Measurements from ENCODE around the gene SMAD7. TPM values are rescaled to one million over a fixed set of nuclear protein-coding genes. Genes with fewer than 3 reads are reported as not detected.

The SMAD7 gene
- polyA plus RNA-seq, 3 donors = 1.4 to 9.4 (median 1.5) TPM

DNA sequence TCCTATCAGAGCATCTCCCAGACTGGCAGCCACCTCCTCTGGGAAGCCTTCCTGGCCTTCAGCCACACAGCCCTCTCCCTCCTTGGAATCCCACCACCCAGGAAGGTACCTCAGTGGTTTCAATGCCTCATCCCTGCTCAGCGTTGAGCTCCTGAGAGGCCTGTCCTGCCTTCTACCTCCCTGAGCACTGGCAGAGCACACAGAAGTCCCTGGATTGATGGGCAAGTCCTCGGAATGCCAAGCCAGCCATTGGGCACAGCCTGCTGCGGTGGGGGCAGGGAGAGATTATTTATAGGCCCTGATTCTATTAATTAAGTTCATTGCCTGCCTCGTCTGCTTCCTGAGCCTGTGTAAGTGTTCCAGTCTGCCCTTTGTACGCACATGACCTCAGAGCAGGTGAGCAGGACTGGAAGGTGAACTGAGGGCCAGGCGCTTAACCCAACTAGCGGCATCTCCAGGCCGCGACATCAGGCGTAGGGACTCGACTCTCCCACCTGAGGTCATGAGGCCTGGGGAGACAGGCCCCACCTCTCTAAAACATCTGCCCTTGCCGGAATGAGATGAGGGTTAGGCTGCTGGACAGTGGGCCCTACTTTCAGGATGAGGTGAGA is 63.4 kb downstream of the SMAD7 start:
- Mint-ChIP-seq H3K27ac (peak overlapping the region in 1 of 7 donors; percentile 42), H3K4me1 (peaks cover 11% of the 10 kb centered on the region), H3K27me3 (ENCODE audit: low read depth in 3 of 3) (peaks cover 0 to 2% (median 2%) of the 10 kb centered on the region in 3 donors), H3K4me3 (no peak overlapping the region), H3K36me3 (no peaks in the 10 kb centered on the region), H3K9me3 (peaks cover 0 to 3% (median 0%) of the 10 kb centered on the region in 7 donors)
- Histone ChIP-seq H2AFZ (ENCODE audit: insufficient read depth, low read depth, low read length, poor library complexity, severe bottlenecking) (no peak overlapping the region), H3K4me3 (replicated peaks in 1 of 3; ENCODE audit: low read depth in 2 of 3, low read length in 3 of 3) (no peak overlapping the region), H3K9me3 (replicated peaks in 1 of 2; ENCODE audit: control insufficient read depth in 1 of 2, insufficient read depth in 1 of 2, low read length in 2 of 2) (no peaks in the 10 kb centered on the region), H3K4me1 (ENCODE audit: control insufficient read depth in 1 of 2, insufficient read depth in 2 of 2, low read length in 2 of 2) (peaks cover 4 to 6% of the 10 kb centered on the region in 2 donors), H3K9ac (ENCODE audit: insufficient read depth, low read length, poor library complexity, severe bottlenecking) (no peak overlapping the region), H3K27me3 (ENCODE audit: control insufficient read depth in 2 of 2, insufficient read depth in 2 of 2, low read length in 2 of 2) (no peaks in the 10 kb centered on the region), H4K20me1 (ENCODE audit: insufficient read depth, low read length) (no peaks in the 10 kb centered on the region), H3K36me3 (replicated peaks in 1 of 2; ENCODE audit: control insufficient read depth in 1 of 2, insufficient read depth in 2 of 2, low read length in 2 of 2) (no peaks in the 10 kb centered on the region), H3K4me2 (replicated peaks; ENCODE audit: extremely low read depth, low read length, poor library complexity, severe bottlenecking) (no peak overlapping the region), H3K79me2 (ENCODE audit: insufficient read depth, low read length) (no peaks in the 10 kb centered on the region), H3K27ac (ENCODE audit: low read depth in 1 of 2, low read length in 2 of 2) (no peak overlapping the region)
- intact Hi-C loops (cut with micrococcal nuclease) = no loop called here
- DNase-seq = no peak
- WGBS (ENCODE audit: insufficient coverage) = 94% methylated on average over 7 of the region's 12 CpGs
- TF ChIP-seq, protein P1, sequence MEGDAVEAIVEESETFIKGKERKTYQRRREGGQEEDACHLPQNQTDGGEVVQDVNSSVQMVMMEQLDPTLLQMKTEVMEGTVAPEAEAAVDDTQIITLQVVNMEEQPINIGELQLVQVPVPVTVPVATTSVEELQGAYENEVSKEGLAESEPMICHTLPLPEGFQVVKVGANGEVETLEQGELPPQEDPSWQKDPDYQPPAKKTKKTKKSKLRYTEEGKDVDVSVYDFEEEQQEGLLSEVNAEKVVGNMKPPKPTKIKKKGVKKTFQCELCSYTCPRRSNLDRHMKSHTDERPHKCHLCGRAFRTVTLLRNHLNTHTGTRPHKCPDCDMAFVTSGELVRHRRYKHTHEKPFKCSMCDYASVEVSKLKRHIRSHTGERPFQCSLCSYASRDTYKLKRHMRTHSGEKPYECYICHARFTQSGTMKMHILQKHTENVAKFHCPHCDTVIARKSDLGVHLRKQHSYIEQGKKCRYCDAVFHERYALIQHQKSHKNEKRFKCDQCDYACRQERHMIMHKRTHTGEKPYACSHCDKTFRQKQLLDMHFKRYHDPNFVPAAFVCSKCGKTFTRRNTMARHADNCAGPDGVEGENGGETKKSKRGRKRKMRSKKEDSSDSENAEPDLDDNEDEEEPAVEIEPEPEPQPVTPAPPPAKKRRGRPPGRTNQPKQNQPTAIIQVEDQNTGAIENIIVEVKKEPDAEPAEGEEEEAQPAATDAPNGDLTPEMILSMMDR (IDR thresholded peaks at IDR 0.05) = no peak

DNA sequence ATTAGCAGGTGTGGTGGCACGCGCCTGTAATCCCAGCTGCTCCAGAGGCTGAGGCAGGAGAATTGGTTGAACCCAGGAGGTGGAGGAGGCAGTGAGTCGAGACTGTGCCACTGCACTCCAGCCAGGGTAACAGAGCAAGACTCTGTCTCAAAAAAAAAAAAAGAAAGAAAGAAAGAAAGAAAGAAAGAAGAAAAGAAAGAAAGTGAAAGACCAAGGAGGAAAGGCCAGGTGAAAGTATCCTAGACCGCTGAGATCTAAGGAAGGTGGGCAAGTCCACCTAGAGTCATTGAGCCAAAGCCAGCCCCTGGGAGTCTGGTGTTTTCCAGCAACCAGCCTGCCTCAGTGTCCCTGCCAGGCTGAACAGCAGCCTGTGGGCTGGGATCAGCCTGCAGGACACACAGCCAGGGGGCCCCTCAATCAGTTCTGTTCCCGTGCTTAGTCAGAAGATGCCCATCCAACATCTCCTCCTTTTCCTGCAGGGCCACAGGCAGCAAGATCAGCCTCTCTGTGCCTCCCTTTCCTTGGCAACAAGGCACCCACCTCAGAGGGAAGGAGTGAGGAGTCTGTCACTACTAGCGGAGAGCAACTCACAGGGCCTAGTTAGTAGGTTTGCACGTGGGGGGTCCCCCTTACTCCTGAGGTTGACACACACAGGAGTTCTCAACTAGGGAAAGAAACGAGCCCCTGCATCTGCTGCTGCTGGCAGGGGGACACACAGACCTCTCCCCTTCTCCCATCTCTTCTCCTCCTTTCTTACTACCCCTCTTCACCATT is 64.1 kb downstream of the SMAD7 start:
- H3K9me3 ChIP-seq (replicated peaks in 1 of 2; ENCODE audit: control insufficient read depth in 1 of 2, insufficient read depth in 1 of 2, low read length in 2 of 2) = no peaks in the 10 kb centered on the region
- H3K79me2 ChIP-seq (ENCODE audit: insufficient read depth, low read length) = no peaks in the 10 kb centered on the region
- Mint-ChIP-seq H3K4me1 (peaks cover 11% of the 10 kb centered on the region), H3K36me3 (no peaks in the 10 kb centered on the region), H3K4me3 (no peak overlapping the region), H3K27ac (peak overlapping the region in 2 of 7 donors; percentile 24 to 42), H3K9me3 (peaks cover 0 to 3% (median 0%) of the 10 kb centered on the region in 7 donors), H3K27me3 (ENCODE audit: low read depth in 3 of 3) (peaks cover 0 to 2% (median 2%) of the 10 kb centered on the region in 3 donors)
- intact Hi-C loops (cut with micrococcal nuclease) = no loop called here
- 100% methylated on average over 2 of the region's 8 CpGs for WGBS (ENCODE audit: insufficient coverage)
- no peak overlapping the region for H3K27ac ChIP-seq (ENCODE audit: low read depth in 1 of 2, low read length in 2 of 2)
- H3K4me2 ChIP-seq (replicated peaks; ENCODE audit: extremely low read depth, low read length, poor library complexity, severe bottlenecking) = no peak overlapping the region
- no peaks in the 10 kb centered on the region for H3K36me3 ChIP-seq (replicated peaks in 1 of 2; ENCODE audit: control insufficient read depth in 1 of 2, insufficient read depth in 2 of 2, low read length in 2 of 2)
- peaks cover 4 to 6% of the 10 kb centered on the region in 2 donors for H3K4me1 ChIP-seq (ENCODE audit: control insufficient read depth in 1 of 2, insufficient read depth in 2 of 2, low read length in 2 of 2)
- H3K4me3 ChIP-seq (replicated peaks in 1 of 3; ENCODE audit: low read depth in 2 of 3, low read length in 3 of 3) = no peak overlapping the region
- TF ChIP-seq, protein P1 (IDR thresholded peaks at IDR 0.05) = no peak
- H3K27me3 ChIP-seq (ENCODE audit: control insufficient read depth in 2 of 2, insufficient read depth in 2 of 2, low read length in 2 of 2) = no peaks in the 10 kb centered on the region
- no peaks in the 10 kb centered on the region for H4K20me1 ChIP-seq (ENCODE audit: insufficient read depth, low read length)
- H2AFZ ChIP-seq (ENCODE audit: insufficient read depth, low read depth, low read length, poor library complexity, severe bottlenecking) = no peak overlapping the region
- H3K9ac ChIP-seq (ENCODE audit: insufficient read depth, low read length, poor library complexity, severe bottlenecking) = no peak overlapping the region
- no peak for DNase-seq
